AG09309 (cell line): Measurements from ENCODE around the gene ARRDC2.

ENCODE experiments used
- DNase-seq: peaks from one replicate; pipeline ENCODE4 v3.0.0-alpha.2; 2010; ENCODE audit warnings: low read depth
- H3K4me3 ChIP-seq: 2 replicates; pipeline ENCODE4 v1.5.1; 2011; ENCODE audit warnings: mild to moderate bottlenecking, low read depth, low read length, moderate library complexity; ENCODE audit not compliant: control insufficient read depth
- TF ChIP-seq, protein P1 (sequence below): IDR thresholded peaks from 2 replicates; pipeline ENCODE4 v1.5.1; 2011; ENCODE audit warnings: mild to moderate bottlenecking, low read depth, low read length, inconsistent platforms; ENCODE audit not compliant: insufficient read depth, control insufficient read depth; ENCODE audit errors: missing control alignments

The ARRDC2 gene

GRCh38 chr19:18057557-18057956, 49.6 kb downstream of the ARRDC2 start:
- TF ChIP-seq, protein P1, sequence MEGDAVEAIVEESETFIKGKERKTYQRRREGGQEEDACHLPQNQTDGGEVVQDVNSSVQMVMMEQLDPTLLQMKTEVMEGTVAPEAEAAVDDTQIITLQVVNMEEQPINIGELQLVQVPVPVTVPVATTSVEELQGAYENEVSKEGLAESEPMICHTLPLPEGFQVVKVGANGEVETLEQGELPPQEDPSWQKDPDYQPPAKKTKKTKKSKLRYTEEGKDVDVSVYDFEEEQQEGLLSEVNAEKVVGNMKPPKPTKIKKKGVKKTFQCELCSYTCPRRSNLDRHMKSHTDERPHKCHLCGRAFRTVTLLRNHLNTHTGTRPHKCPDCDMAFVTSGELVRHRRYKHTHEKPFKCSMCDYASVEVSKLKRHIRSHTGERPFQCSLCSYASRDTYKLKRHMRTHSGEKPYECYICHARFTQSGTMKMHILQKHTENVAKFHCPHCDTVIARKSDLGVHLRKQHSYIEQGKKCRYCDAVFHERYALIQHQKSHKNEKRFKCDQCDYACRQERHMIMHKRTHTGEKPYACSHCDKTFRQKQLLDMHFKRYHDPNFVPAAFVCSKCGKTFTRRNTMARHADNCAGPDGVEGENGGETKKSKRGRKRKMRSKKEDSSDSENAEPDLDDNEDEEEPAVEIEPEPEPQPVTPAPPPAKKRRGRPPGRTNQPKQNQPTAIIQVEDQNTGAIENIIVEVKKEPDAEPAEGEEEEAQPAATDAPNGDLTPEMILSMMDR, result no peak
- no peak for DNase-seq
- H3K4me3 ChIP-seq, result no peak overlapping the region

DNA sequence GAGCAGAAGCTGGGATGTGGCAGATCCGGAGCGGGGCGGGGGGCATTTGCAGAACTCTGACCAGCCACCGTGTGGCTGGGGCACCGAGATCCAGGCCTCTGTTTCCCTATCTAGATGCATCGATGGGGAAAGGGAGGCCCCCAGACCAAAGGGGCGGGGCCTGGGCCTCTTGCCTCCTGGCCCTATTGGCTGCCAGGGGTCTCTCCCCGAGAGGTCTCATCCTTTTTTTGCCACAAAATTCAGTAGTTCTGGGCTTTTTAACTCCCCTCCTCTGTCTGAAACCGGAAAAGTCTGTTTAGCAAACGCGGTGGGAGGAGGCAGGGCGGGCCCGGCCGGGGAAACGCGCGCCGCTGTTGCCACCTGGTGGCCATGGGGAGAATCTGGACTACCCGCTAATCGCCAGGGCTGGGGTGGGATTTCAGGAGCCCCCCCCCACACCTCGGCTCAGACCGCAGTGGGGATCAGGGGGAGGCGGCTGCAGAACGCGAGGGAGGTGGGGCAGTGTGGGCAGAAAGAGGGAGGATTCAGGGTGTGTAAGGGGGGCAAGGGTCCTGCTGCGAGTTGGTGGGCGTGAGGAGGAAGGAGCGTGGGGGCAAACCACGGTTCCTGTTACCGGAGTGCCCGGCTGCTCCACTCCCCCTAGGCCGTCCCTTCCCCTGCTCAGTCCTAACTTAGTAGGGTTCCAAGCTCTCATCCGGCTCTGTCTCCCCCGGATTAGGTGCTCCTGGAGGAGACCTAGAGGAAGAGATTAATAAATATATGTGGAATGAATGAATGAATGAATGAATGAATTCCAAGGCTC, 50.4 kb downstream of the ARRDC2 start:
- H3K4me3 ChIP-seq, result peak overlapping the region; percentile 17
- TF ChIP-seq, protein P1, result peak; percentile 95
- peak; percentile 17 for DNase-seq

- no peak for DNase-seq
- TF ChIP-seq, protein P1, result no peak
- H3K4me3 ChIP-seq, result no peak overlapping the region
Observed at GRCh38 chr19:18059297-18059696, 51.3 kb downstream of the ARRDC2 start.

DNA sequence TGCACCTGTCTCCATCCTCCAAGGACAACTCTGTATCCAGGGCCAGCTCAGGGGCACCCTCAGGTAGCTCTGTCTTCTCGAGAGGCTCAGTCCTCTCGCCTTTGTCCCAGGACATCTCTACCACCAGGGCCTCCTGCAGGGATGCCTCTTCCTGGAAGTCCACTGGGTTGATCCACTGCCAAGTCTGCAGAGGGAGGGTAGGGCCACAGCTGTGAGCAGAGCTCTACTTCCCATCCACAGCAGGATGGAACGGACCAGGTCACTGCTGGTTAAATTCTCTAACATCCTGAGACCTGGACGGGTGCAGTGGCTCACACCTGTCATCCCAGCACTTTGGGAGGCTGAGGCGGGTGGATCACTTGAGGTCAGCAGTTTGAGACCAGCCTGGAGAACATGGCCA, 51.9 kb downstream of the ARRDC2 start:
- TF ChIP-seq, protein P1, result no peak

DNA sequence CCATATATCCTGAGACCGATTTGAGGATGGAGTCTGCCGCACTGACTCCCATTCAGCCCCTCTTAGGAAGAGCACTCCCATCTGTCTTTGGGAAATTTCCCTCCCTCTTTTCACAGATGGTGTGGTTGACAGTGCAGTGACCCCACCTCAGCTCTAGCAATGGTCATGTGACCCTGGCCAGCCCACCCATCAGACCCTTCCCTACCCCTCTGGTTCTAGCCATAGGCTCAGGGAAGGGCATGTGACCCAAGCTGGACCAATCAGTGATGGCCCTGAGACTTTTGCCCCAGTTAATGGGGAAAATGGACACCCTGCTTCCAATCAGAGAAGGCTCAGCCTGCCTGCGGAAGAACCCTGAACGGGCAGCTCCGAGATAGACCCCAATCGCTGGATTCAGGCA, 52.5 kb downstream of the ARRDC2 start:
- H3K4me3 ChIP-seq, result no peak overlapping the region
- TF ChIP-seq, protein P1, result no peak
- DNase-seq, result no peak

More for the DNA sequence above, 51.9 kb downstream of the ARRDC2 start:
- DNase-seq, result no peak
- H3K4me3 ChIP-seq, result no peak overlapping the region

DNA sequence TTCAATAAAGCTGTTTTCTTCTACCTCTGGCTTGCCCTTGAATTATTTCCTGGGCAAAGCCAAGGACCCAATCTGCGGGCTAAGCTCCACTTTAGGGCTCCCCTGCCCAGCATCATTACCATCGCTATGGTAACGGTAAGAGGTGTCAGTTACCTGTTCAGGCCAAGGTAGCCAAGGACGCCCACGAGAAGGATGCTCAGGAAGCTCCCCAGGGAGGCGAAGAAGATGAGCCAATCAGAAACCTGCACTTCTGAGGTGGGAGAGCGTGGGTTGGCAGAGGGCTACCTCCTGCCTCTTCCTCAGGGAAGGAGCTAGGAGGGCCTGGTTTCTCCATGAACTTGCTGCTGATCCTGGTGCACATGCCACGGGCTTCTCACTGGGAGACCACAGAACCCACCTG, 54.1 kb downstream of the ARRDC2 start:
- TF ChIP-seq, protein P1, result no peak
- DNase-seq, result no peak
- H3K4me3 ChIP-seq, result no peak overlapping the region
